Measurements from ENCODE around the gene PTPRN. TPM values are rescaled to one million over a fixed set of nuclear protein-coding genes. Genes with fewer than 3 reads are reported as not detected.
"Not testable (repeated sequence)": the region's sequence is repeated elsewhere in the genome, so short reads cannot be mapped to it uniquely, and the experiment has no call there.

Gene PTPRN
- total RNA-seq, 1 experiment from 2014 or later: 2.8 TPM

GRCh38 chr2:219287580-219288265, 21.5 kb downstream of the PTPRN start:
- no peak for DNase-seq (ENCODE audit: low read depth)

- not testable (repeated sequence) for DNase-seq (ENCODE audit: low read depth)
Measured at GRCh38 chr2:219287116-219287440, 22.1 kb downstream of the PTPRN start.

GRCh38 chr2:219286436-219287115, 22.6 kb downstream of the PTPRN start:
- DNase-seq (ENCODE audit: low read depth): peak; percentile 52

- no peak for DNase-seq (ENCODE audit: low read depth)
Measured at GRCh38 chr2:219285894-219286425, 23.2 kb downstream of the PTPRN start.

- no peak for DNase-seq (ENCODE audit: low read depth)
Measured at GRCh38 chr2:219285373-219285735, 23.8 kb downstream of the PTPRN start.

GRCh38 chr2:219284501-219285372, 24.5 kb downstream of the PTPRN start:
- DNase-seq (ENCODE audit: low read depth): no peak

- no peak for DNase-seq (ENCODE audit: low read depth)
Measured at GRCh38 chr2:219282943-219283581, 26.1 kb downstream of the PTPRN start.

- DNase-seq (ENCODE audit: low read depth): no peak
Measured at GRCh38 chr2:219282375-219282774, 26.8 kb downstream of the PTPRN start.

GRCh38 chr2:219281588-219281987, 27.6 kb downstream of the PTPRN start:
- no peak for DNase-seq (ENCODE audit: low read depth)

GRCh38 chr2:219280651-219281050, 28.6 kb downstream of the PTPRN start:
- DNase-seq (ENCODE audit: low read depth): no peak

- no peak for DNase-seq (ENCODE audit: low read depth)
Measured at GRCh38 chr2:219279916-219280516, 29.2 kb downstream of the PTPRN start.

- DNase-seq (ENCODE audit: low read depth): peak; percentile 98
Measured at GRCh38 chr2:219279151-219279915, 29.9 kb downstream of the PTPRN start, which contains the start of gene DNAJB2. DNAJB2 (plus strand) TSS chr2:219279366; CDS start chr2:219279834, 468 bp downstream.

- DNase-seq (ENCODE audit: low read depth): no peak
Measured at GRCh38 chr2:219278655-219279150, 30.5 kb downstream of the PTPRN start.

GRCh38 chr2:219277703-219278654, 31.2 kb downstream of the PTPRN start:
- peak; percentile 77 for DNase-seq (ENCODE audit: low read depth)

GRCh38 chr2:219274361-219274921, 34.8 kb downstream of the PTPRN start:
- peak; percentile 72 for DNase-seq (ENCODE audit: low read depth)

GRCh38 chr2:219273937-219274336, 35.3 kb downstream of the PTPRN start:
- DNase-seq (ENCODE audit: low read depth): no peak

GRCh38 chr2:219272995-219273394, 36.2 kb downstream of the PTPRN start:
- peak; percentile 74 for DNase-seq (ENCODE audit: low read depth)

GRCh38 chr2:219272356-219272755, 36.8 kb downstream of the PTPRN start:
- no peak for DNase-seq (ENCODE audit: low read depth)

- DNase-seq (ENCODE audit: low read depth): no peak
Measured at GRCh38 chr2:219271021-219271420, 38.2 kb downstream of the PTPRN start.

Measured in LHCN-M2 (cell line).